GM10248 (cell line): ENCODE data around the gene RASA1.
"Not testable (repeated sequence)": the region's sequence is repeated elsewhere in the genome, so short reads cannot be mapped to it uniquely, and the experiment has no call there.

ENCODE experiments used
- CTCF ChIA-PET: fragments of 300-600 bp; sonication (Branson Sonifier 250); formaldehyde crosslinking; extraction: SDS; loops from one replicate; lab custom pipeline; 2021; ENCODE audit warnings: antibody characterized with exemption; lab: Yijun Ruan, JAX
- POLR2A ChIA-PET: fragments of 350-650 bp; sonication (Branson Sonifier 250); formaldehyde crosslinking; extraction: SDS; loops from one replicate; lab custom pipeline; 2020; ENCODE audit warnings: antibody characterized with exemption; lab: Yijun Ruan, JAX
- DNase-seq: peaks from one replicate; pipeline ENCODE4 v3.0.0; 2012; ENCODE audit errors: extremely low spot score
- TF ChIP-seq, protein P1 (sequence below): IDR thresholded peaks from 2 replicates; pipeline ENCODE4 v1.5.1; 2012; ENCODE audit warnings: mild to moderate bottlenecking, low read depth; ENCODE audit errors: extremely low read depth, missing control alignments, control extremely low read depth

Gene RASA1

DNA sequence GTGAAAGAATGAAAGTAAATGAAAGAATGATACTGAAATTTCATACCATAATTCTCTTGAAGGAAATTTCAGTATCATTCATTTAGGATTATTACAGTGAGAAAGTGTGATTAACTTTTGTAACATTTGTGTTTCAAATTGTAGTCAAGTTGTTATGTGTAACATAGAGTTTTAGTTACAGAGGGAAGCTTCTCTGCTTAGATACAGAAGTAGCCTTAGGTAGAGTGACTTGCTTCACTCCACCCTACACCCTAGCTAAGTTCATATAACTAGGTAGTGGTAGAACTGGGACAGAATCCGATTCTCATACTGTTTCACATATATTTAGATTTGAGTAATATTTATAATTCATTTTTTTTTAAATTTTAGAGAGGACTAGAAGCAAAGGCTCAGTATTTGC, 9.0 kb downstream of the RASA1 start:
- DNase-seq: no peak
- POLR2A ChIA-PET: no interaction called here
- CTCF ChIA-PET: interaction anchor here (1.5 kb wide), 1 partner anchor 9 kb away, joined by 3 read pairs; the partner anchor contains the start of gene RASA1
- TF ChIP-seq, protein P1, sequence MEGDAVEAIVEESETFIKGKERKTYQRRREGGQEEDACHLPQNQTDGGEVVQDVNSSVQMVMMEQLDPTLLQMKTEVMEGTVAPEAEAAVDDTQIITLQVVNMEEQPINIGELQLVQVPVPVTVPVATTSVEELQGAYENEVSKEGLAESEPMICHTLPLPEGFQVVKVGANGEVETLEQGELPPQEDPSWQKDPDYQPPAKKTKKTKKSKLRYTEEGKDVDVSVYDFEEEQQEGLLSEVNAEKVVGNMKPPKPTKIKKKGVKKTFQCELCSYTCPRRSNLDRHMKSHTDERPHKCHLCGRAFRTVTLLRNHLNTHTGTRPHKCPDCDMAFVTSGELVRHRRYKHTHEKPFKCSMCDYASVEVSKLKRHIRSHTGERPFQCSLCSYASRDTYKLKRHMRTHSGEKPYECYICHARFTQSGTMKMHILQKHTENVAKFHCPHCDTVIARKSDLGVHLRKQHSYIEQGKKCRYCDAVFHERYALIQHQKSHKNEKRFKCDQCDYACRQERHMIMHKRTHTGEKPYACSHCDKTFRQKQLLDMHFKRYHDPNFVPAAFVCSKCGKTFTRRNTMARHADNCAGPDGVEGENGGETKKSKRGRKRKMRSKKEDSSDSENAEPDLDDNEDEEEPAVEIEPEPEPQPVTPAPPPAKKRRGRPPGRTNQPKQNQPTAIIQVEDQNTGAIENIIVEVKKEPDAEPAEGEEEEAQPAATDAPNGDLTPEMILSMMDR: no peak

DNA sequence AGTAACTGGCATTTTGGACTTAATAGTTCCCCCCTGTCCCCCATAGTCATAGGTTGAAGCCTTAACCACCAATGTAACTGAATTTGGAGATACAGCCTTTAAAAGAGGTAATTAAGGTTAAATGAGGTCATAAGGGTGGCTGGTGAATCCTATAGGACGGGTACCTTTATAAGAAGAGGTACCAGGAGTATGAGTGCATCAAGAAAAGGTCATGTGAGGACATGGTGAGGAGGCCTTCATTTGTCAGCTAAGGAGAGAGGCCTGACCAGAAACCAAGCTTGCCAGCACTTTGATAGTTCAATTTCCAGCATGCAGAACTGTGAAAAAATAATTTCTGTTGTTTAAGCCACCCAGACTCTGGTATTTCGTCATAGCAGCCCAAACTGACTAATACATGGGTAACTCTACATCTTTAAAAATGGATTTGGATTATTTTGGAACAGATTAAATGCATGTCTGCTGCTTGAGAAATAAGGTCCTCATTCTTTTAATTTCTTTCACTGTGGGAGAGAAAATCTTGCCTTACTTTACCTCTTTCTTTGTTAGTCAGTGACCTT, 9.7 kb downstream of the RASA1 start:
- no peak for DNase-seq
- ChIA-PET POLR2A (no interaction called here), CTCF (no interaction called here)
- TF ChIP-seq, protein P1: no peak

DNA sequence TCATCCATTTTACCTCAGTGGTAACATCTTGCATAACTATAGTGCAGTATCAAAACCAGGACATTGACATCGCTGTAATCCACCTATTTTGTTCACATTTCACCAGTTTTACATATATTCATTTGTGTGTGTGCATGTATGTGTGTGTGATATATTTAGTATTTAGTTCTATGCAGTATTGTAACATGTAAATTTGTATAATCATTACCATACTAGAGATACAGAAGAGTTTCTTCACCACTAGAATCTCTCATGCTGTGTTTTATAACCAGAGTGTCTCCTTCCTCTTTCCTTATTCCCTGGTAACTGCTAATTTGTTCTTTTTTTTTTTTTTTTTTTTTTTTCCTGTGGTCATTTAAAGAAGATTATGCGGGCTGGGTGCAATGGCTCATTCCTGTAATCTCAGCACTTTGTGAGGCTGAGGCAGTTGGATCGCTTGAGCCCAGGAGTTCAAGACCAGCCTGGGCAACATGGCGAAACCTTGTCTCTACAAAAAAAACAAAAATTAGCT, 11.0 kb downstream of the RASA1 start:
- DNase-seq: no peak
- TF ChIP-seq, protein P1: no peak
- ChIA-PET POLR2A (no interaction called here), CTCF (no interaction called here)

DNA sequence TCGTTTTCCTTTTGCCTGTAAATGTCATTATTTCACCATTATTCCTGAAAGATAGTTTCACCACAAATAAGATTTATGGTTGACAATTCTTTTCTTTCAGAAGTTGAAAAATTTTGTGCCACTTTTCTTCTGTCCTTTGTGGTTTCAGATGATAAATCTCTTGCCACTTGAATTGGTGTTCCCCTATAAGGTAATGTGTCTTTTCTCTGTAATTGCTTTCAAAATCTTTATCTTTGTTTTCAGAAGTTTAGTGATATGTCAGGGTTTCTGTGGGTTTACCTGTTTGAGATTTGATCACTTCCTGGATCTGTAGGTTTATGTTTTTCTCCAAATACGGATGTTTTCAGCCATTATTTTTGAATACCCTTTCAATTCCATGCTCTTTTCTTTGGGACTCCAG, 14.6 kb downstream of the RASA1 start:
- POLR2A ChIA-PET: no interaction called here
- CTCF ChIA-PET: no interaction called here
- DNase-seq: no peak
- TF ChIP-seq, protein P1: no peak

DNA sequence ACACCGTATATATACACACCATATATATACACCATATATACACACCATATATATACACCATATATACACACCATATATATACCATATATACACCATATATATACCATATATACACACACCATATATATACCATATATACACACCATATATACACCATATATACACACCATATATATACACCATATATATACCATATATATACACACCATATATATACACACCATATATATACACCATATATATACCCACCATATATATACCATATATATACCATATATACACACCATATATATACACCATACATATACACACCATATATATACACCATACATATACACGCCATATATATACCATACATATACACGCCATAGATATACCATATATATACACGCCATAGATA, 19.6 kb downstream of the RASA1 start:
- POLR2A ChIA-PET, CTCF ChIA-PET, DNase-seq: not testable (repeated sequence)

DNA sequence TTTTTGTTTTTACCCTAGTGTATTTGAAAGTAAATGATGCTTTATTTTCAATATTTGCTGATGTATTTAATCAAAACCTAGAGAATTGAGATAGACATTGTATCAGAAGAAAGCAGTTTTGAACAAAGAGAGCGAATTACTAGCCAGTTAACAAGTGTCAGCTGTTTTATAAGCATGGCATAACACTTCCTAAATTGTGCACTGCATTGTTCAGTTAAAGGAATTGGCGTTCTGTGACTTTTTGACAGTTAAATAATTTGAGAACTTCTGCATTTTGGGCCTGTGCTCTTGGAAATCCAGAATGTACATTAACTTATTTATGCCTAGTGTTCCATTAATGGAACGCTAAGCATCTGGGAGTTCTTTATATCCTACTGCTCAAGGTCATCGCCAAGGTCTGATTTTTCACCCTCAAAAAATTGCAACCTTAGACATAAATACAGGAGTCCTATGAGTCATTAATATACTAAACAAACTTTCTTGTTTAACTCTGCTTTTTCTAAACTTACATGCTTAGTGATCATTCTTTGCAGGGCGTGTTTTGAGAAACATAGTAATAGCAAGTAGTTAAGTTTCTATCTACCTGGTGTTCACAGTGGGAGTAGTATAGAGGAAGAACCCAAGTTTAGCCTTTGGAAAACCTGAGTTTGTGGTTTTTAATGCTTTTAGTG, 31.1 kb downstream of the RASA1 start:
- CTCF ChIA-PET: no interaction called here
- TF ChIP-seq, protein P1: no peak
- POLR2A ChIA-PET: no interaction called here
- DNase-seq: no peak

DNA sequence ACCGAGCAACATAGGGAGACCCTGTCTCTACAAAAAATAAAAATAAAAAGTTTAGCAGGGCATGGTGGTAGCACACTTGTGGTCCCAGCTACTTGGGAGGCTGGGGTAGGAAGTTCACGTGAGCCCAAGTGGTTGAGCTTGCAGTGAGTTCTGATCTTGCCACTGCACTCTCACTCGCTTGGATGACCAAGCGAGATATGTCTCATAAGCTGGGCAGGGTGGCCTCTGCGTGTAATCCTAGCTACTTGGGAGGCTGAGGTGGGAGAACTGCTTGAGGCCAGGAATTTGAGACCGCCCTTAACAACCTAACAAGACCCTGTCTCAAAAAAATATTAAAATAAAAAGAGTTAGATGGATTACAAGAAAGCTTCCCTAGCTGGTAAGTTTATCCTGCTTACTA, 32.5 kb downstream of the RASA1 start:
- no peak for DNase-seq
- TF ChIP-seq, protein P1: no peak
- CTCF ChIA-PET: no interaction called here
- POLR2A ChIA-PET: no interaction called here
